Keratinocyte (primary cell): ENCODE measurements around the gene STK16.

Experiments used
- CTCF ChIP-seq, 3 experiments: IDR thresholded peaks in 1 of 3; conservative IDR thresholded peaks in 1 of 3; optimal IDR thresholded peaks in 1 of 3; 2 replicates in 2 of 3; 3 replicates in 1 of 3; pipeline versions ENCODE3 to v1.5.1; 2011; ENCODE audit warnings: low read length in 3 of 3, mild to moderate bottlenecking in 3 of 3, moderate library complexity in 2 of 3, control low read depth in 1 of 3, inconsistent platforms in 1 of 3; ENCODE audit not compliant: insufficient read depth in 2 of 3; ENCODE audit errors: extremely low read depth in 1 of 3
- EZH2 ChIP-seq: IDR thresholded peaks from one replicate; pipeline ENCODE4 v1.6.1; 2012; ENCODE audit warnings: inconsistent platforms, mild to moderate bottlenecking, low read length, moderate library complexity

GRCh38 chr2:219246559-219246958 lies 1.3 kb downstream of the STK16 start:
- no peak for TF ChIP-seq CTCF (optimal IDR thresholded peaks at IDR 0.05 in 1 of 3, IDR thresholded peaks at IDR 0.05 in 1 of 3, conservative IDR thresholded peaks at IDR 0.05 in 1 of 3; ENCODE audit: extremely low read depth in 1 of 3, insufficient read depth in 2 of 3, low read length in 3 of 3)
- TF ChIP-seq EZH2: no peak
